Neural cell (in vitro differentiated cells): ENCODE data around the gene ASCL5.

ENCODE experiments used
- MXI1 ChIP-seq: fragments of 450-650 bp; conservative IDR thresholded peaks from 2 replicates; pipeline ENCODE4 v1.6.1; 2014; ENCODE audit warnings: antibody characterized with exemption, mild to moderate bottlenecking; ENCODE audit not compliant: poor library complexity, severe bottlenecking
- POLR2AphosphoS5 ChIP-seq: IDR thresholded peaks from 2 replicates; pipeline ENCODE4 v1.6.1; 2012
- SMC3 ChIP-seq: fragments of 450-650 bp; conservative IDR thresholded peaks from 2 replicates; pipeline ENCODE4 v1.6.1; 2014; ENCODE audit warnings: antibody characterized with exemption, mild to moderate bottlenecking, moderate library complexity; ENCODE audit not compliant: poor library complexity
- TAF1 ChIP-seq: IDR thresholded peaks from 2 replicates; pipeline ENCODE4 v1.6.1; 2012; ENCODE audit warnings: low read depth
- TF ChIP-seq, protein P1 (sequence below): fragments of 450-650 bp; IDR thresholded peaks from 2 replicates; pipeline ENCODE4 v1.5.1; 2014; ENCODE audit warnings: antibody characterized with exemption, mild to moderate bottlenecking, moderate library complexity; ENCODE audit not compliant: poor library complexity, severe bottlenecking
- TF ChIP-seq, protein P2 (sequence below): IDR thresholded peaks from 2 replicates; pipeline ENCODE4 v1.6.1; 2012; ENCODE audit warnings: borderline replicate concordance

DNA sequence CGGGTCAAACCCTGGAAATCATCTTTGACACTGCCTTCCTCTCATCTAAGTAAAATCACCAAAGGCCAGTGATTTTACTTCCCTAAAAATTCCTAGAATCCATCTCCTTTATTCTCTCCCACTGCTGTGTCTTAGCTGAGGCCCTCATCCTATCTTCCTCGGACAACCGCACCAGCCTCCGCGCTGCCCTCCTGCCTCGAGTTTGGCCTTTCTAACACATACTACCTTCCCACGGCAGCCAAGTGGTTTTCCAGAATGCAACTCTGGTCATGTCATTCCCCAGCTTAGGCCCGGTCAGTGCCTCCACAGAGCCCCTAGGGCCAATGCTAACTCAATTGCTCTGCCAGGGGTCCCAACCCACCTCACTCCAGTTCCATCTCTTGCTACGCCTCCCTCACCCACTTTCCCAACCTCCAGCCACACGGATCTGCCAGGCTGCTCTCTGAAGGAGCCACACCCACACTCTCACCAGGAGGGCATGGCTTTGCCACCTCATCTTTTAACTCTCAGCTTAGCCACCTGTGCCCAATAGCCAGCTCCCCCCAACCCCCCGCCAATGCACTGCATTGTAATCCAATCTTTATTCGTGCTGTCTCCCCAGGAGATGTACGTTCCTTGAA lies 20.5 kb upstream of the ASCL5 start:
- TF ChIP-seq, protein P1, sequence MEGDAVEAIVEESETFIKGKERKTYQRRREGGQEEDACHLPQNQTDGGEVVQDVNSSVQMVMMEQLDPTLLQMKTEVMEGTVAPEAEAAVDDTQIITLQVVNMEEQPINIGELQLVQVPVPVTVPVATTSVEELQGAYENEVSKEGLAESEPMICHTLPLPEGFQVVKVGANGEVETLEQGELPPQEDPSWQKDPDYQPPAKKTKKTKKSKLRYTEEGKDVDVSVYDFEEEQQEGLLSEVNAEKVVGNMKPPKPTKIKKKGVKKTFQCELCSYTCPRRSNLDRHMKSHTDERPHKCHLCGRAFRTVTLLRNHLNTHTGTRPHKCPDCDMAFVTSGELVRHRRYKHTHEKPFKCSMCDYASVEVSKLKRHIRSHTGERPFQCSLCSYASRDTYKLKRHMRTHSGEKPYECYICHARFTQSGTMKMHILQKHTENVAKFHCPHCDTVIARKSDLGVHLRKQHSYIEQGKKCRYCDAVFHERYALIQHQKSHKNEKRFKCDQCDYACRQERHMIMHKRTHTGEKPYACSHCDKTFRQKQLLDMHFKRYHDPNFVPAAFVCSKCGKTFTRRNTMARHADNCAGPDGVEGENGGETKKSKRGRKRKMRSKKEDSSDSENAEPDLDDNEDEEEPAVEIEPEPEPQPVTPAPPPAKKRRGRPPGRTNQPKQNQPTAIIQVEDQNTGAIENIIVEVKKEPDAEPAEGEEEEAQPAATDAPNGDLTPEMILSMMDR, result no peak
- TF ChIP-seq, protein P2, sequence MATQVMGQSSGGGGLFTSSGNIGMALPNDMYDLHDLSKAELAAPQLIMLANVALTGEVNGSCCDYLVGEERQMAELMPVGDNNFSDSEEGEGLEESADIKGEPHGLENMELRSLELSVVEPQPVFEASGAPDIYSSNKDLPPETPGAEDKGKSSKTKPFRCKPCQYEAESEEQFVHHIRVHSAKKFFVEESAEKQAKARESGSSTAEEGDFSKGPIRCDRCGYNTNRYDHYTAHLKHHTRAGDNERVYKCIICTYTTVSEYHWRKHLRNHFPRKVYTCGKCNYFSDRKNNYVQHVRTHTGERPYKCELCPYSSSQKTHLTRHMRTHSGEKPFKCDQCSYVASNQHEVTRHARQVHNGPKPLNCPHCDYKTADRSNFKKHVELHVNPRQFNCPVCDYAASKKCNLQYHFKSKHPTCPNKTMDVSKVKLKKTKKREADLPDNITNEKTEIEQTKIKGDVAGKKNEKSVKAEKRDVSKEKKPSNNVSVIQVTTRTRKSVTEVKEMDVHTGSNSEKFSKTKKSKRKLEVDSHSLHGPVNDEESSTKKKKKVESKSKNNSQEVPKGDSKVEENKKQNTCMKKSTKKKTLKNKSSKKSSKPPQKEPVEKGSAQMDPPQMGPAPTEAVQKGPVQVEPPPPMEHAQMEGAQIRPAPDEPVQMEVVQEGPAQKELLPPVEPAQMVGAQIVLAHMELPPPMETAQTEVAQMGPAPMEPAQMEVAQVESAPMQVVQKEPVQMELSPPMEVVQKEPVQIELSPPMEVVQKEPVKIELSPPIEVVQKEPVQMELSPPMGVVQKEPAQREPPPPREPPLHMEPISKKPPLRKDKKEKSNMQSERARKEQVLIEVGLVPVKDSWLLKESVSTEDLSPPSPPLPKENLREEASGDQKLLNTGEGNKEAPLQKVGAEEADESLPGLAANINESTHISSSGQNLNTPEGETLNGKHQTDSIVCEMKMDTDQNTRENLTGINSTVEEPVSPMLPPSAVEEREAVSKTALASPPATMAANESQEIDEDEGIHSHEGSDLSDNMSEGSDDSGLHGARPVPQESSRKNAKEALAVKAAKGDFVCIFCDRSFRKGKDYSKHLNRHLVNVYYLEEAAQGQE, result no peak
- no peak for TF ChIP-seq TAF1
- no peak for TF ChIP-seq MXI1
- TF ChIP-seq POLR2AphosphoS5, result no peak
- no peak for TF ChIP-seq SMC3
